Measurements from ENCODE around the gene ZBTB7C. TPM values are rescaled to one million over a fixed set of nuclear protein-coding genes. Genes with fewer than 3 reads are reported as not detected.

ZBTB7C gene
- total and polyA plus RNA-seq, 2 of the 8 experiments (the other 6 are each of a cell fraction or from before 2014, with no cell fraction given), result 0.15 to 0.45 TPM

GRCh38 chr18:48352051-48352755 is 57.0 kb downstream of the ZBTB7C start:
- no peak overlapping the region for H2BK120ac ChIP-seq (replicated peaks; ENCODE audit: low read depth, low read length)
- TF ChIP-seq GABPA (IDR thresholded peaks at IDR 0.05; ENCODE audit: borderline replicate concordance, insufficient read depth, low read length) (no peak), KDM5A (IDR thresholded peaks at IDR 0.05; ENCODE audit: low read length) (no peak), ATF3 (IDR thresholded peaks at IDR 0.05; ENCODE audit: insufficient read depth, low read depth, low read length) (no peak), YY1 (IDR thresholded peaks at IDR 0.05; ENCODE audit: low read depth, low read length) (no peak), KDM1A (IDR thresholded peaks at IDR 0.05; ENCODE audit: borderline replicate concordance, low read length) (no peak), SP1 (IDR thresholded peaks at IDR 0.05; ENCODE audit: low read depth, low read length) (no peak), EGR1 (IDR thresholded peaks at IDR 0.05; ENCODE audit: borderline replicate concordance, low read depth, low read length) (no peak)

More at GRCh38 chr18:48352051-48352755, 57.0 kb downstream of the ZBTB7C start:
- FAIRE-seq (no peak), DNase-seq (ENCODE audit: low read depth in 1 of 2, low spot score in 2 of 2) (no peak)
- Histone ChIP-seq H3K56ac (replicated peaks; ENCODE audit: insufficient read length, low read depth, low read length) (no peak overlapping the region), H3K23ac (ENCODE audit: insufficient read length) (no peak overlapping the region), H3K9me3 (ENCODE audit: insufficient read depth in 2 of 2, low read depth in 1 of 2, low read length in 1 of 2) (no peaks in the 10 kb centered on the region), H3K4me2 (ENCODE audit: insufficient read depth in 1 of 2, low read depth in 2 of 2, low read length in 2 of 2) (no peak overlapping the region), H3K79me1 (ENCODE audit: low read depth, low read length) (no peaks in the 10 kb centered on the region), H3K23me2 (ENCODE audit: low read depth, low read length) (no peaks in the 10 kb centered on the region), H3K9ac (replicated peaks in 1 of 4; ENCODE audit: extremely low read depth in 1 of 4, low read depth in 3 of 4, low read length in 3 of 4) (no peak overlapping the region), H2BK5ac (ENCODE audit: low read depth, low read length) (no peak overlapping the region), H4K91ac (replicated peaks; ENCODE audit: insufficient read length, low read length) (no peak overlapping the region), H4K20me1 (replicated peaks in 1 of 2; ENCODE audit: control insufficient read depth in 1 of 2, insufficient read depth in 2 of 2, low read length in 2 of 2) (no peaks in the 10 kb centered on the region), H3K27me3 (replicated peaks in 1 of 4; ENCODE audit: control insufficient read depth in 3 of 4, extremely low read depth in 1 of 4, insufficient read depth in 3 of 4, low read length in 3 of 4) (peaks cover 0 to 2% (median 0%) of the 10 kb centered on the region in 4 experiments; a peak in 1 of 7 replicates), H3K4ac (replicated peaks; ENCODE audit: insufficient read length, low read depth, low read length) (no peak overlapping the region), H4K5ac (ENCODE audit: insufficient read length, low read depth, low read length) (no peak overlapping the region), H2BK12ac (ENCODE audit: low read depth, low read length) (no peak overlapping the region), H2AK5ac (ENCODE audit: low read depth, low read length) (no peak overlapping the region), H2BK15ac (ENCODE audit: low read length) (no peak overlapping the region), H3K14ac (ENCODE audit: insufficient read length) (no peak overlapping the region), H3K79me2 (ENCODE audit: control insufficient read depth in 1 of 2, insufficient read depth in 2 of 2, low read length in 2 of 2) (no peaks in the 10 kb centered on the region), H4K8ac (ENCODE audit: extremely low read depth, insufficient read depth, low read length) (no peak overlapping the region), H3K36me3 (ENCODE audit: control insufficient read depth in 2 of 4, insufficient read depth in 4 of 4, low read length in 3 of 4) (no peaks in the 10 kb centered on the region), H3K4me1 (replicated peaks in 1 of 4; ENCODE audit: control insufficient read depth in 3 of 4, insufficient read depth in 4 of 4, low read length in 3 of 4) (peaks cover 0 to 7% (median 3%) of the 10 kb centered on the region in 4 experiments; a peak in 4 of 7 replicates), H3K27ac (ENCODE audit: low read depth, low read length) (no peak overlapping the region), H3K4me3 (ENCODE audit: extremely low read depth in 1 of 4, insufficient read depth in 2 of 4, low read depth in 3 of 4, low read length in 4 of 4) (no peak overlapping the region), H2AFZ (ENCODE audit: low read length) (no peak overlapping the region), H2BK20ac (ENCODE audit: low read length) (no peak overlapping the region), H3K18ac (ENCODE audit: extremely low read depth, low read length) (no peak overlapping the region)
- WGBS, 2 experiments (ENCODE audit: extremely low coverage in 1 of 2, insufficient coverage in 1 of 2, insufficient read length in 1 of 2, insufficient replicate concordance in 2 of 2, low coverage in 1 of 2, low lambda C conversion rate in 2 of 2, missing lambda C conversion rate in 1 of 2), result 81% methylated on average over 4 of the region's 4 CpGs; no CpG with 5 or more reads in 1 of the 2 experiments
- ChIA-PET CTCF (ENCODE audit: partially characterized antibody) (interaction anchor here (1.1 kb wide), 1 partner anchor 13 kb away, joined by 3 read pairs; no protein-coding TSS in a partner anchor), POLR2A (ENCODE audit: partially characterized antibody) (no interaction called here)
